HFFc6 (cell line): ENCODE results near the gene GPC5. TPM values are rescaled to one million over a fixed set of nuclear protein-coding genes. Genes with fewer than 3 reads are reported as not detected.
"Not testable (repeated sequence)": the region's sequence is repeated elsewhere in the genome, so short reads cannot be mapped to it uniquely, and the experiment has no call there.

ENCODE experiments used
- DNase-seq: peaks from one replicate; pipeline ENCODE4 v3.0.0-alpha.2; 2018
- H3K27ac Mint-ChIP-seq: 2 replicates; pipeline ENCODE4 v1.8.0; 2020; ENCODE audit warnings: mild to moderate bottlenecking, mixed read lengths
- H3K27me3 Mint-ChIP-seq: 2 replicates; pipeline ENCODE4 v1.8.0; 2021; ENCODE audit warnings: mild to moderate bottlenecking, moderate library complexity, mixed read lengths; ENCODE audit not compliant: insufficient read depth
- H3K36me3 Mint-ChIP-seq: 2 replicates; pipeline ENCODE4 v1.8.0; 2021; ENCODE audit warnings: low read depth, mixed read lengths
- H3K4me1 Mint-ChIP-seq: 2 replicates; pipeline ENCODE4 v1.8.0; 2020; ENCODE audit warnings: low read depth, mixed read lengths
- H3K4me3 Mint-ChIP-seq: 2 replicates; pipeline ENCODE4 v1.8.0; 2020; ENCODE audit warnings: mild to moderate bottlenecking, moderate library complexity, mixed read lengths
- H3K9me3 Mint-ChIP-seq: 2 replicates; pipeline ENCODE4 v1.8.0; 2020; ENCODE audit warnings: mild to moderate bottlenecking, mixed read lengths
- total RNA-seq, 6 experiments: library from RNA; stranded (reverse); fragmentation: NEBNext Ultra II Directional; extraction: Animal tissue kit (Norgen Biotek cat#: 25700); gene quantifications; 2 replicates in 1 of 6; 3 replicates in 5 of 6; pipeline ENCODE4 v1.2.3, GENCODE V29; 2021
- TF ChIP-seq, protein P1 (sequence below): fragments of 200-600 bp; sonication (generic); IDR thresholded peaks from 2 replicates; pipeline ENCODE4 v1.5.0; 2021; ENCODE audit warnings: antibody characterized with exemption, mild to moderate bottlenecking

Gene GPC5
- total RNA-seq, 6 experiments from 2014 or later, result 0.06 TPM; not detected in 5

DNA sequence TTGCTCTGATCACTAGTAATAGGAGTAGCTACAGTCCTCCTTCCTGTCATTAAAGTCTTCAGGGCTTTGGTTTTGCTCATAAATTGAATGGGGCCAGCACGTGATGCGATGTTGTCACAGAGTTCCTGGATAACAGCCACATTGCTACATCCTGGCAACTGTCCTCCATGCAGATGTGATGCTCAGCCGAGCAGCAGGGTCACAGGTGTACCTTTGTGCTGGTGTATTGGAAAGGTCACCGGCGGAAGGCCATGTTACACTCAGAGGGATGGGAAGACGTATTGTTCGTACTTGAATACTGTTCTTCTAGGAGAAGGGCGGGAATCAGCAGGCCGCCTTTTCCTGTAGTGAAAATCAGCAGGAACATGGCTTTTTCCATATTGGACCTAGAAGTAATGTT lies 1114.4 kb downstream of the GPC5 start:
- DNase-seq, result no peak
- Mint-ChIP-seq H3K9me3 (peaks cover 29% of the 10 kb centered on the region), H3K27me3 (no peaks in the 10 kb centered on the region; the same call in 1 of the 2 replicates), H3K4me3 (no peak overlapping the region), H3K36me3 (no peaks in the 10 kb centered on the region), H3K27ac (no peak overlapping the region), H3K4me1 (no peaks in the 10 kb centered on the region)
- TF ChIP-seq, protein P1, sequence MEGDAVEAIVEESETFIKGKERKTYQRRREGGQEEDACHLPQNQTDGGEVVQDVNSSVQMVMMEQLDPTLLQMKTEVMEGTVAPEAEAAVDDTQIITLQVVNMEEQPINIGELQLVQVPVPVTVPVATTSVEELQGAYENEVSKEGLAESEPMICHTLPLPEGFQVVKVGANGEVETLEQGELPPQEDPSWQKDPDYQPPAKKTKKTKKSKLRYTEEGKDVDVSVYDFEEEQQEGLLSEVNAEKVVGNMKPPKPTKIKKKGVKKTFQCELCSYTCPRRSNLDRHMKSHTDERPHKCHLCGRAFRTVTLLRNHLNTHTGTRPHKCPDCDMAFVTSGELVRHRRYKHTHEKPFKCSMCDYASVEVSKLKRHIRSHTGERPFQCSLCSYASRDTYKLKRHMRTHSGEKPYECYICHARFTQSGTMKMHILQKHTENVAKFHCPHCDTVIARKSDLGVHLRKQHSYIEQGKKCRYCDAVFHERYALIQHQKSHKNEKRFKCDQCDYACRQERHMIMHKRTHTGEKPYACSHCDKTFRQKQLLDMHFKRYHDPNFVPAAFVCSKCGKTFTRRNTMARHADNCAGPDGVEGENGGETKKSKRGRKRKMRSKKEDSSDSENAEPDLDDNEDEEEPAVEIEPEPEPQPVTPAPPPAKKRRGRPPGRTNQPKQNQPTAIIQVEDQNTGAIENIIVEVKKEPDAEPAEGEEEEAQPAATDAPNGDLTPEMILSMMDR, result no peak

DNA sequence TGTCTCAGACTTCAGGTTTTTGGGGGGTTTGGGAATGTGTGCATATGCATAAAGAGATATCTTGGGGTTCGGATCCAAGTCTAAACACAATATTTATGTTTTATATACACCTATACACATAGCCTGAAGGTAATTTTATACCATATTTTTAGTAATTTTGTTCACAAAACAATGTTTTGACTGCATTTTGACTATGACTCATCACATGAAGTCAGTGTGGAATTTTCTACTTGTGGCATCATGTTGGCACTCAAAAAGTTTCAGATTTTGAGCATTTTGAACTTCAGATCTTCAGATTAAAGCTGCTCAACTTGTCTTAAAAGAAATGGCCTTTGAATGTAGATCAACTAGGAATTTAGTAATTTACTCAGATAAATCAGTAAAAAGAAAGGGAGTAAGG lies 1115.3 kb downstream of the GPC5 start:
- no peak for DNase-seq
- Mint-ChIP-seq H3K9me3 (peaks cover 38% of the 10 kb centered on the region), H3K4me3 (no peak overlapping the region), H3K27me3 (no peaks in the 10 kb centered on the region; the same call in 1 of the 2 replicates), H3K27ac (no peak overlapping the region), H3K36me3 (no peaks in the 10 kb centered on the region), H3K4me1 (no peaks in the 10 kb centered on the region)
- TF ChIP-seq, protein P1, result no peak

DNA sequence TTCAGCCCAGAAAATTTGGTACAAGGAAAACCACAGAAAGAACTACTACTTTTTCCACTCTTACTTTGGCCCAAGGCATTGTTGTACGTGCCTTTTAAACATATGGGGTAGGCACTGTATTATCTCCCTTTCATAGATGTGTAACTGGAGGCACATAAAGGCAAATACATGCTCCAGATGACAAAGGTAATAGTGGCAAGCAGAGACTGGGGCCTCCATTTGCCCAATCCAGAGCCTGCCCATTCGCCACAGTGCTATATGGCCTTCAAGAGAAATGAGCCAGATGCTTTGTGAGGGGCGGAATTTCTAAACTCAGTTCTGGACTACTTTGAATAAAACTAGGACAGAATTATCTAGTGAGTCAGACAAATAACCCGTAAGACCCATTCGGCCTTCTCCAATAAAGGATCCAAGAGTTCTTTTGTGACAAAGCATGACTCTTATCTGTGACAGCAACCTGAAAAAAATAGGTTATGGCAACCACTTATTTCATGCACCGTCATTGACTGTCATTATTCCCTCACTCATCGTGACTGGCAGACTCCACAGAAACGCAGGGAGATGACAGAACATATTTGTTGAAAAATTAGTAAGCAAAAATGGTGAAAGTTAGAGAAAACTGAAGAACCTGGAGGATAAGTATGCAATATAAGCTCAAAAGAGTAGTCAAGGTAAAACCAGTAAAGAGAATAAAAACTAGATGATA lies 1116.2 kb downstream of the GPC5 start:
- Mint-ChIP-seq H3K4me3 (no peak overlapping the region), H3K27ac (no peak overlapping the region), H3K4me1 (no peaks in the 10 kb centered on the region), H3K9me3 (peaks cover 39% of the 10 kb centered on the region), H3K27me3 (no peaks in the 10 kb centered on the region; the same call in 1 of the 2 replicates), H3K36me3 (no peaks in the 10 kb centered on the region)
- DNase-seq, result no peak
- TF ChIP-seq, protein P1, result no peak

DNA sequence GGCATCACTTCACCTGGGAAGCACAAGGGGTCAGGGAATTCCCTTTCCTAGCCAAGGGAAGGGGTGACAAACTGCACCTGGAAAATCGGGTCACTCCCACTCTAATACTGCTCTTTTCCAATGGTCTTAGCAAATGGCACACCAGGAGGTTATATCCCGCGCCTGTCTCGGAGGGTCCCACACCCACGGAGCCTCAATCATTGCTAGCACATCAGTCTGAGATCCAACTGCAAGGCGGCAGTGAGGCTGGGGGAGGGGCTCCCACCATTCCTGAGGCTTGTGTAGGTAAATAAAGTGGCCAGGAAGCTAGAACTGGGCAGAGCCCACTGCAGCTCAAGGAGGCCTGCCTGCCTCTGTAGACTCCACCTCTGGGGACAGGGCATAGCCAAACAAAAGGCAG lies 1118.5 kb downstream of the GPC5 start:
- DNase-seq, H3K4me1 Mint-ChIP-seq, H3K27me3 Mint-ChIP-seq, H3K27ac Mint-ChIP-seq, H3K4me3 Mint-ChIP-seq, H3K36me3 Mint-ChIP-seq: not testable (repeated sequence)
- H3K9me3 Mint-ChIP-seq, result peaks cover 44% of the 10 kb centered on the region

DNA sequence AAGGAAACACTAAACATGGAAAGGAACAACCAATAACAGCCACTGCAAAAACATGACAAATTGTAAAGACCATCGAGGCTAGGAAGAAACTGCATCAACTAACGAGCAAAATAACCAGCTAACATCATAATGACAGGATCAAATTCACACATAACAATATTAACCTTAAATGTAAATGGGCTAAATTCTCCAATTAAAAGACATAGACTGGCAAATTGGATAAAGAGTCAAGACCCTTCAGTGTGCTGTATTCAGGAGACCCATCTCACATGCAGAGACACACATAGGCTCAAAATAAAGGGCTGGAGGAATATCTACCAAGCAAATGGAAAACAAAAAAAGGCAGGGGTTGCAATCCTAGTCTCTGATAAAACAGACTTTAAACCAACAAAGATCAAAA lies 1120.2 kb downstream of the GPC5 start:
- not testable (repeated sequence) for H3K4me1 Mint-ChIP-seq, H3K36me3 Mint-ChIP-seq, H3K27me3 Mint-ChIP-seq, H3K4me3 Mint-ChIP-seq, DNase-seq, H3K27ac Mint-ChIP-seq
- H3K9me3 Mint-ChIP-seq, result peaks cover 30% of the 10 kb centered on the region

DNA sequence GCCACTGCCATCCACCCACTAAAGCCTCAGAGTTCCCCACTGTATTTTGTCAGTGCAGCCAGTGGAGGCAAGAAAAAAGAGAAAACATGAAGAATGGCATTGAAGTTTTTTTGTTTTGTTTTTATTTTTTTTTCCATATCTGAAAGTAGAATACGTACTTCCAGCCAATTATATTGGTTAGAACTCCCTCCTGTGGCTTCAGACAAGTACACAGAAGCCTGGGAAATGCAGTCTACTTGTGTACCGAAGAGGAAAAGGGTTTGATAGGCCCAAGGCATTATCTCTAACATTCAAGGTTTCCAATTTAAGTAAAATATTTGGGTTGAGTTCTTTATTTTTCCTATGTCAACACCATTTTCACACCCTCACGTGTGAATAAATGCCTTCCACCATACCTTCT lies 1131.9 kb downstream of the GPC5 start:
- H3K27ac Mint-ChIP-seq, result no peak overlapping the region
- no peak overlapping the region for H3K4me3 Mint-ChIP-seq
- H3K27me3 Mint-ChIP-seq, result peaks cover 2% of the 10 kb centered on the region; the same call in 1 of the 2 replicates
- DNase-seq, result no peak
- H3K4me1 Mint-ChIP-seq, result no peaks in the 10 kb centered on the region
- peaks cover 30% of the 10 kb centered on the region for H3K9me3 Mint-ChIP-seq
- no peaks in the 10 kb centered on the region for H3K36me3 Mint-ChIP-seq
- TF ChIP-seq, protein P1, result no peak
